K562 (cell line): ENCODE data around the gene PRKAR1B. TPM values are rescaled to one million over a fixed set of nuclear protein-coding genes. Genes with fewer than 3 reads are reported as not detected.

ENCODE experiments used
- EGR1 ChIP-seq: fragments of 450-650 bp; conservative IDR thresholded peaks from 2 replicates; pipeline ENCODE4 v1.6.1; 2017; ENCODE audit warnings: mild to moderate bottlenecking
- FOXK2 ChIP-seq, 2 experiments: fragments of 450-650 bp; IDR thresholded peaks in 1 of 2; conservative IDR thresholded peaks in 1 of 2; 2 replicates each; pipeline ENCODE4 v1.6.1; 2016; ENCODE audit warnings: low read depth in 2 of 2, mild to moderate bottlenecking in 1 of 2
- L3MBTL2 ChIP-seq: fragments of 450-650 bp; IDR thresholded peaks from 2 replicates; pipeline ENCODE4 v1.6.1; 2016; ENCODE audit warnings: mild to moderate bottlenecking, moderate library complexity
- MAFG ChIP-seq: fragments of 450-650 bp; conservative IDR thresholded peaks from 2 replicates; pipeline ENCODE4 v1.6.1; 2016; ENCODE audit warnings: missing genetic modification characterization, missing compliant biosample characterization
- NFATC3 ChIP-seq: fragments of 450-650 bp; IDR thresholded peaks from 2 replicates; pipeline ENCODE4 v1.6.1; 2017; ENCODE audit warnings: mild to moderate bottlenecking
- RBM15 ChIP-seq: fragments of 200-400 bp; formaldehyde crosslinking; IDR thresholded peaks from 2 replicates; pipeline ENCODE4 v1.6.1; 2018; ENCODE audit warnings: mild to moderate bottlenecking, low read length, moderate library complexity; ENCODE audit not compliant: insufficient read depth
- RFX1 ChIP-seq: fragments of 450-650 bp; IDR thresholded peaks from 2 replicates; pipeline ENCODE4 v1.6.1; 2016; ENCODE audit warnings: mild to moderate bottlenecking, moderate library complexity
- ZFP36 ChIP-seq: fragments of 150-350 bp; IDR thresholded peaks from 2 replicates; pipeline ENCODE4 v1.6.1; 2018; ENCODE audit warnings: low read length, low read depth; ENCODE audit not compliant: partially characterized antibody
- ZNF316 ChIP-seq: fragments of 450-650 bp; IDR thresholded peaks from 2 replicates; pipeline ENCODE4 v1.6.1; 2016
- polyA plus RNA-seq, 8 experiments: library from polyadenylated mRNA; depleted of rRNA in 4 of 8; stranded (reverse) in 5 of 8; unstranded in 3 of 8; fragments of >200 nt; fragmentation: Nextera tagmentation in 2 of 8; fragmentation: Illumina TruSeq in 1 of 8; extraction: Ambion mirVana in 2 of 8; extraction: Trizol in 1 of 8; gene quantifications; 2 replicates each; pipeline versions ENCODE4 v1.2.1 to v1.2.3, GENCODE V29; 2011 to 2014; ENCODE audit warnings: inconsistent platforms in 1 of 8, missing spikeins in 1 of 8
- total RNA-seq, 7 experiments: library from RNA; depleted of rRNA in 6 of 7; stranded (reverse); fragments of >200 nt in 6 of 7; fragmentation: Illumina TruSeq in 2 of 7; extraction: Trizol in 2 of 7; gene quantifications; 2 replicates each; pipeline versions ENCODE4 v1.2.1 to v1.2.3, GENCODE V29; 2011 to 2021; ENCODE audit warnings: low replicate concordance in 1 of 7
- TF ChIP-seq, protein P1 (sequence below): fragments of 450-650 bp; IDR thresholded peaks from 2 replicates; pipeline ENCODE4 v1.6.1; 2014; ENCODE audit warnings: low read depth, mild to moderate bottlenecking, moderate library complexity, borderline replicate concordance
- TF ChIP-seq, protein P2 (sequence below): fragments of 250-450 bp; sonication (Bioruptor Pico); IDR thresholded peaks from 2 replicates; pipeline ENCODE4 v1.8.0; 2021; ENCODE audit warnings: moderate library complexity, mild to moderate bottlenecking, inconsistent platforms
- TF ChIP-seq, protein P3 (sequence below): fragments of 150-350 bp; conservative IDR thresholded peaks from 2 replicates; pipeline ENCODE4 v1.6.1; 2014; ENCODE audit warnings: low read length
- TF ChIP-seq, protein P4 (sequence below): fragments of 200-800 bp; sonication (Bioruptor generic); IDR thresholded peaks from 2 replicates; pipeline ENCODE4 v1.6.1; 2017; ENCODE audit warnings: missing genetic modification characterization, missing compliant biosample characterization
- TF ChIP-seq, protein P5 (sequence below): fragments of 250-450 bp; sonication (Bioruptor Pico); IDR thresholded peaks from 2 replicates; pipeline ENCODE4 v1.8.0; 2022; ENCODE audit warnings: moderate library complexity, mild to moderate bottlenecking, inconsistent platforms
- TF ChIP-seq, protein P6 (sequence below): fragments of 250-450 bp; sonication (Bioruptor Pico); IDR thresholded peaks from 2 replicates; pipeline ENCODE4 v1.5.0; 2021; ENCODE audit warnings: mild to moderate bottlenecking, moderate library complexity
- TF ChIP-seq, protein P7 (sequence below): fragments of 250-450 bp; sonication (Bioruptor Pico); IDR thresholded peaks from 2 replicates; pipeline ENCODE4 v1.6.1; 2021; ENCODE audit warnings: mild to moderate bottlenecking

PRKAR1B gene
- total and polyA plus RNA-seq, 9 of the 15 experiments (the other 6 are each of a cell fraction or from before 2014, with no cell fraction given), result 0.99 to 30.5 (median 12.7) TPM

DNA sequence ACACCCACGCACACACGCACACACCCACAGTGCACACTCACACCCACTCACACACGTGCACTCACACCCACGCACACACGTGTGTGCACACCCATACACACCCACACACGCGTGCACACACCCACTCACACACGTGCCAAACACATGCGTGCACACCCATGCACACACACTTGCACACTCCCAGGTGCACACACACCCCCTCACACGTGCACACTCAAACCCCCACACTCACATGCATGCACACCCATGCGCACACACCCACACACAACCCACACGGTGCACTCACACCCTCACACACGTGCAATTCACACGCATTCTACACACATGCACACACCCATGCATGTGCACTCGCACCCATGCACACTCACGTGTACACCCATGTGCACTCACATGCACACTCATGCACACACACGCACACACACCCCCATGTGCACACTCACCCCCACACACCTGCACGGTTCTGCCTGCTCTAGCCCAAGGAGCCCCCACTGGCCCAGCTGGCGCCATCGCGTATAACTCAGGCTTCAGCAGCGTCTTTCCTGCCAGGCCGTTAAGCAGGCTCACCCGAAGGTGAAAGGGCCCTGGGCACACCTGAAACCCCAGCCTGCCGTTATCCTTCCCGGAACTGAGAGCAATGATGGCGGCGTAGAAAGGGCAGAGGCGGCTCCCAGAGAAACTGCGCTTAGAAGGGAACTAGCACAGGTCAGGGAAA, 143.5 kb downstream of the PRKAR1B start (continued):
- TF ChIP-seq, protein P1, sequence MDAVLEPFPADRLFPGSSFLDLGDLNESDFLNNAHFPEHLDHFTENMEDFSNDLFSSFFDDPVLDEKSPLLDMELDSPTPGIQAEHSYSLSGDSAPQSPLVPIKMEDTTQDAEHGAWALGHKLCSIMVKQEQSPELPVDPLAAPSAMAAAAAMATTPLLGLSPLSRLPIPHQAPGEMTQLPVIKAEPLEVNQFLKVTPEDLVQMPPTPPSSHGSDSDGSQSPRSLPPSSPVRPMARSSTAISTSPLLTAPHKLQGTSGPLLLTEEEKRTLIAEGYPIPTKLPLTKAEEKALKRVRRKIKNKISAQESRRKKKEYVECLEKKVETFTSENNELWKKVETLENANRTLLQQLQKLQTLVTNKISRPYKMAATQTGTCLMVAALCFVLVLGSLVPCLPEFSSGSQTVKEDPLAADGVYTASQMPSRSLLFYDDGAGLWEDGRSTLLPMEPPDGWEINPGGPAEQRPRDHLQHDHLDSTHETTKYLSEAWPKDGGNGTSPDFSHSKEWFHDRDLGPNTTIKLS, result no peak
- TF ChIP-seq FOXK2 (conservative IDR thresholded peaks at IDR 0.05 in 1 of 2, IDR thresholded peaks at IDR 0.05 in 1 of 2; ENCODE audit: low read depth in 2 of 2), result no peak
- TF ChIP-seq RBM15, result no peak
- TF ChIP-seq, protein P2, sequence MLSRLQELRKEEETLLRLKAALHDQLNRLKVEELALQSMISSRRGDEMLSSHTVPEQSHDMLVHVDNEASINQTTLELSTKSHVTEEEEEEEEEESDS (CRISPR knock-in tag), result no peak
- TF ChIP-seq, protein P3, sequence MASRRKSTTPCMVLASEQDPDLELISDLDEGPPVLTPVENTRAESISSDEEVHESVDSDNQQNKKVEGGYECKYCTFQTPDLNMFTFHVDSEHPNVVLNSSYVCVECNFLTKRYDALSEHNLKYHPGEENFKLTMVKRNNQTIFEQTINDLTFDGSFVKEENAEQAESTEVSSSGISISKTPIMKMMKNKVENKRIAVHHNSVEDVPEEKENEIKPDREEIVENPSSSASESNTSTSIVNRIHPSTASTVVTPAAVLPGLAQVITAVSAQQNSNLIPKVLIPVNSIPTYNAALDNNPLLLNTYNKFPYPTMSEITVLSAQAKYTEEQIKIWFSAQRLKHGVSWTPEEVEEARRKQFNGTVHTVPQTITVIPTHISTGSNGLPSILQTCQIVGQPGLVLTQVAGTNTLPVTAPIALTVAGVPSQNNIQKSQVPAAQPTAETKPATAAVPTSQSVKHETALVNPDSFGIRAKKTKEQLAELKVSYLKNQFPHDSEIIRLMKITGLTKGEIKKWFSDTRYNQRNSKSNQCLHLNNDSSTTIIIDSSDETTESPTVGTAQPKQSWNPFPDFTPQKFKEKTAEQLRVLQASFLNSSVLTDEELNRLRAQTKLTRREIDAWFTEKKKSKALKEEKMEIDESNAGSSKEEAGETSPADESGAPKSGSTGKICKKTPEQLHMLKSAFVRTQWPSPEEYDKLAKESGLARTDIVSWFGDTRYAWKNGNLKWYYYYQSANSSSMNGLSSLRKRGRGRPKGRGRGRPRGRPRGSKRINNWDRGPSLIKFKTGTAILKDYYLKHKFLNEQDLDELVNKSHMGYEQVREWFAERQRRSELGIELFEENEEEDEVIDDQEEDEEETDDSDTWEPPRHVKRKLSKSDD, result no peak
- TF ChIP-seq, protein P4, sequence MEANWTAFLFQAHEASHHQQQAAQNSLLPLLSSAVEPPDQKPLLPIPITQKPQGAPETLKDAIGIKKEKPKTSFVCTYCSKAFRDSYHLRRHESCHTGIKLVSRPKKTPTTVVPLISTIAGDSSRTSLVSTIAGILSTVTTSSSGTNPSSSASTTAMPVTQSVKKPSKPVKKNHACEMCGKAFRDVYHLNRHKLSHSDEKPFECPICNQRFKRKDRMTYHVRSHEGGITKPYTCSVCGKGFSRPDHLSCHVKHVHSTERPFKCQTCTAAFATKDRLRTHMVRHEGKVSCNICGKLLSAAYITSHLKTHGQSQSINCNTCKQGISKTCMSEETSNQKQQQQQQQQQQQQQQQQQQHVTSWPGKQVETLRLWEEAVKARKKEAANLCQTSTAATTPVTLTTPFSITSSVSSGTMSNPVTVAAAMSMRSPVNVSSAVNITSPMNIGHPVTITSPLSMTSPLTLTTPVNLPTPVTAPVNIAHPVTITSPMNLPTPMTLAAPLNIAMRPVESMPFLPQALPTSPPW (CRISPR knock-in tag), result no peak
- no peak for TF ChIP-seq MAFG (tag)
- TF ChIP-seq, protein P5, sequence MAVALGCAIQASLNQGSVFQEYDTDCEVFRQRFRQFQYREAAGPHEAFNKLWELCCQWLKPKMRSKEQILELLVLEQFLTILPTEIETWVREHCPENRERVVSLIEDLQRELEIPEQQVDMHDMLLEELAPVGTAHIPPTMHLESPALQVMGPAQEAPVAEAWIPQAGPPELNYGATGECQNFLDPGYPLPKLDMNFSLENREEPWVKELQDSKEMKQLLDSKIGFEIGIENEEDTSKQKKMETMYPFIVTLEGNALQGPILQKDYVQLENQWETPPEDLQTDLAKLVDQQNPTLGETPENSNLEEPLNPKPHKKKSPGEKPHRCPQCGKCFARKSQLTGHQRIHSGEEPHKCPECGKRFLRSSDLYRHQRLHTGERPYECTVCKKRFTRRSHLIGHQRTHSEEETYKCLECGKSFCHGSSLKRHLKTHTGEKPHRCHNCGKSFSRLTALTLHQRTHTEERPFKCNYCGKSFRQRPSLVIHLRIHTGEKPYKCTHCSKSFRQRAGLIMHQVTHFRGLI (CRISPR knock-in tag), result no peak
- TF ChIP-seq EGR1, result peak; percentile 83
- no peak for TF ChIP-seq L3MBTL2
- no peak for TF ChIP-seq NFATC3
- TF ChIP-seq, protein P6, sequence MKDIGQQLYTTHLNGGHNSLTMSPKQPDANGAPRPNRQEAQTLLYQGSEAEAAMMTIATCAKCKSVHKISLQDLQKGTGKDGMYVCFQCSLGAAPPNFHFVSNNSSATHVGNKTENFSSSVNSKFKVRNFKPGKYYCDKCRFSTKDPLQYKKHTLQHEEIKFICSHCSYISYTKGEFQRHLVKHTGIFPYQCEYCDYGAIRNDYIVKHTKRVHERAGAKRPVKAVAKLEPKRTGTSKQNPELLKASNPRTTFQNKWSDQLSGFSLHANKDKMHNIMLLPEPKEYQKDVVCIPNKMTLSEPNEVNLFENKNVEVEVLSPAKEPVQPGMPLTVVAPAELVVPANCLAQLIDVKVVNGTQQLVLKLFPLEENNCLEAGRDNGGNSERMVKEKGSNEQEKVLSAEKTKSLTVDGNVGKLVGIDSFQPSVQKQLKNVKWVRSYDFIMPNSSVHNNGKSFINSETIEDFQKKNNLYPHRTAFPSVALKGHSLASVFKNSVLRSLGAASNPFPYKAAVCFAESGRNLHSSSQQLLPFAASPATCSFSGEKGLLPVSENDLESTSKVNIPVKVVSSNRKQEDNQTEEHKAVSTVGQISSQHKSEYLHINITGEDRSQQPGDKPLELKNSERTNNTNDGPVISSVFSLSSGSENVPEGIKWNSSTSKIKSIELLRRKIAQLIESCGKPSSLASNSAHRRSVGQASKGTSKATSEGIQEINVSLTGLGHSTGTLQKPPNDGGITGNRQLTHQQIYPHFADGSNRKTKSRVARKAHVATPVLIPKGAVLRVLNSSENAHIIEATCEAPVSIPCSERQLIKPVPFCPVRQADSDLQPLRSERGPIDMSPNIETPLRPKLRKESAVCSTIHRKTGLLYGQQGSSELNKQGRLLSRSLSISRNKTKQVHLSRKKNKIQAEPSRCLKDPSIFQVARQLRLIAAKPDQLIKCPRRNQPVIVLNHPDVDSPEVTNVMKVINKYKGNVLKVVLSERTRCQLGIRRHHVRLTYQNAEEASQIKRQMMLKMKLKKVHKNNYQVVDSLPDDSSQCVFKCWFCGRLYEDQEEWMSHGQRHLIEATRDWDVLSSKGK (CRISPR knock-in tag), result no peak
- TF ChIP-seq RFX1, result no peak
- TF ChIP-seq, protein P7, sequence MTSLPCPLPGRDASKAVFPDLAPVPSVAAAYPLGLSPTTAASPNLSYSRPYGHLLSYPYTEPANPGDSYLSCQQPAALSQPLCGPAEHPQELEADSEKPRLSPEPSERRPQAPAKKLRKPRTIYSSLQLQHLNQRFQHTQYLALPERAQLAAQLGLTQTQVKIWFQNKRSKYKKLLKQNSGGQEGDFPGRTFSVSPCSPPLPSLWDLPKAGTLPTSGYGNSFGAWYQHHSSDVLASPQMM (CRISPR knock-in tag), result no peak
- TF ChIP-seq ZNF316, result no peak
- no peak for TF ChIP-seq ZFP36
